HG02610 (cell line): Measurements from ENCODE around the gene PTPN6.

Source experiments
- ATAC-seq: cut with Tn5 transposase; IDR thresholded peaks from one replicate; pipeline ENCODE4 v1.9.1; 2021; ENCODE audit warnings: mild to moderate bottlenecking, moderate library complexity; ENCODE audit not compliant: unreplicated experiment

PTPN6 gene

GRCh38 chr12:6921996-6922946 lies 28.9 kb upstream of the PTPN6 start:
- ATAC-seq, result no peak

GRCh38 chr12:6923003-6923732 lies 28.0 kb upstream of the PTPN6 start:
- no peak for ATAC-seq

- ATAC-seq, result no peak
Measured at GRCh38 chr12:6923851-6924250, 27.3 kb upstream of the PTPN6 start.

GRCh38 chr12:6925239-6925539 lies 26.0 kb upstream of the PTPN6 start:
- no peak for ATAC-seq

- ATAC-seq, result no peak
Measured at GRCh38 chr12:6925540-6926279, 25.4 kb upstream of the PTPN6 start.

- no peak for ATAC-seq
Measured at GRCh38 chr12:6927379-6928021, 23.7 kb upstream of the PTPN6 start, which contains the start of gene ATN1. TSS of gene ATN1 (plus strand) at chr12:6927959. CDS start at chr12:6934002, 6,043 bp downstream.

- no peak for ATAC-seq
Measured at GRCh38 chr12:6928022-6928702, 23.0 kb upstream of the PTPN6 start.

GRCh38 chr12:6928703-6929407 lies 22.3 kb upstream of the PTPN6 start:
- ATAC-seq, result no peak

- ATAC-seq, result no peak
Measured at GRCh38 chr12:6929466-6930452, 21.4 kb upstream of the PTPN6 start.

- ATAC-seq, result no peak
Measured at GRCh38 chr12:6932766-6933165, 18.4 kb upstream of the PTPN6 start.

GRCh38 chr12:6934110-6934509 lies 17.0 kb upstream of the PTPN6 start:
- ATAC-seq, result no peak

GRCh38 chr12:6935371-6936193 lies 15.6 kb upstream of the PTPN6 start:
- no peak for ATAC-seq

GRCh38 chr12:6936194-6936635 lies 14.9 kb upstream of the PTPN6 start:
- no peak for ATAC-seq

GRCh38 chr12:6936636-6937480 lies 14.3 kb upstream of the PTPN6 start:
- no peak for ATAC-seq

GRCh38 chr12:6937481-6938352 lies 13.4 kb upstream of the PTPN6 start:
- ATAC-seq, result peak; percentile 88
